Epidermal melanocyte (primary cell): ENCODE results near the gene SAMSN1.

ENCODE experiments used
- DNase-seq: peaks from one replicate; pipeline ENCODE4 v3.0.0; 2011; ENCODE audit warnings: low spot score; ENCODE audit not compliant: insufficient read length

Gene SAMSN1

DNA sequence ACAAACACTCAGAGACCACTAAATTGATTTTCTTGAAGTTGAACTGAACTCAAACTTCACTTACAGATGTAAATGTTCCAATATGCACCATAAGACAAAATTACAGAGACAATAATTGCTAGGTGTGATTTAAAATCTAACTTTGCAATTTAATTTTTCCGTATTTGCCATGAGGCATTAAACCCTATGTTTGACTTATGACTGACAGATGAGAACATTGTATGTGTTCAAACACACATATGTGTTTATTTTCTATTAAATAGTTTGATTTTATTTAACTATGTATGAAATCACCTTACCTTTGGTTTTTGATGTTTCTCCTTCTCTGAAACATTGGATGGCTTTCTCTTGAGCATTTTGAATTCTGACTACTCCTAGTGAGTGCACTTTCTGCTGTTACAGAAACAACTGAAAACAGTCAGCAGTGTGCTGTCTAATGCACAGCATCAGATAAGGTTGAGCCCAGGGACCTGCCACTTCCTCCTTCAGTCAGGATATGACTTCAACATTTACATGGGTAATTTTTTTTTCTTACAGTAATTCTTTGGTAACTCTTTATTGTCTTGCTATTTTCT, at the start of gene SAMSN1:
Gene SAMSN1, minus strand, starts transcription at position 410 of the 575 bp plus-strand sequence. Its CDS starts 54 bp downstream, at position 356.
- DNase-seq: no peak

DNA sequence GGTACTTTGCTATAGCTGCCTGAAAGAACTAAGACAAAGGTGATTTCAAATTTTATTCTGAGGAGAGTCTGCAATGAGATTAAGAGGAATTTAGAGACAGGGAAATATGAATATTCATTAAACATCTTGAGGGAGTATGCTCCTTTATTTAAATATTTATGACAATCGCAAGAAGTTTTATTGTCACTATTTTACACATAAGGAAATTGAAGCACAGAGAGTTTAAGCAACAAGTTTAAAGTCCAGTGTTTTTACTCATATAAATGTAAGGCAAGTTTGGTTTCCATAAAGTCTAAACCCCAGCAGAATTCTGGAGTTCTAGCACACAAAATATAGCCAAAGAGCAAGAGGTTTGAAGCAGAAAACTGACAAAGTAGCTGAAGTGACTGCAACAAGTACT, 49.3 kb upstream of the SAMSN1 start:
- DNase-seq: no peak

DNA sequence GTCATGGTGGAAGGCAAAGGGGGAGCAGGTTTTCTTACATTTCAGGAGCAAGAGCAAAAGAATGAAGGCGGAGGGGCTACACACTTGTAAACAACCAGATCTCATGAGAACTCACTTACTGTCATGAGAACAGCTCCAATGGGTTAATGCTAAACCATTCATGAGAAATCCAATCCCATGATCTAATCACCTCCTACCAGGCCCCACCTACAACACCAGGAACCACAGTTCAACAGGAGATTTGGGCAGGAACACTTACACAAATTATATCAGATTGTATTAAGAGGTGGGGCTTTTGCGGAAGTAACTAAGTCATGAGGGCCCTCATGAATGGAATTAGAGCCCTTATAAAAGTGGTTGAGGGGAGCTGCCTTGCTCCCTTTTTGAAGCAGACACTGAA, 48.9 kb upstream of the SAMSN1 start:
- no peak for DNase-seq

DNA sequence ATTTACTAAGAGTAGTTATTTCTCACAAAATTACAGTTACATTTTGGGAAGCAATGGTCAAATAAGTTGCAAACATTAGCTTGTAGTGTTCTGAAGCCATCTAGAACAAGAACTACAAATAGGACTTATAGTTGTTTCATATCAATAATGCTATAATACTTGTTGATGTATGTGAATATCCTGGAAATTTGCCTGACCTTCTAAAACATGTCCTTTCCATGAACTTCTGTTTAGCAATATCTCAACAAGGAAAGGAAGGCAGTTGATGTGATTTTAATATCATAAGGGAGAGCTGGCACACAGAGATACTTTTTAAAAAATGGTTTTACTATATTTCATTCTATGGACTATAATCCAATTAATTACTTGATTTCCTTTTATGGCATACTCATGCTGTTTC, 47.1 kb upstream of the SAMSN1 start:
- no peak for DNase-seq

DNA sequence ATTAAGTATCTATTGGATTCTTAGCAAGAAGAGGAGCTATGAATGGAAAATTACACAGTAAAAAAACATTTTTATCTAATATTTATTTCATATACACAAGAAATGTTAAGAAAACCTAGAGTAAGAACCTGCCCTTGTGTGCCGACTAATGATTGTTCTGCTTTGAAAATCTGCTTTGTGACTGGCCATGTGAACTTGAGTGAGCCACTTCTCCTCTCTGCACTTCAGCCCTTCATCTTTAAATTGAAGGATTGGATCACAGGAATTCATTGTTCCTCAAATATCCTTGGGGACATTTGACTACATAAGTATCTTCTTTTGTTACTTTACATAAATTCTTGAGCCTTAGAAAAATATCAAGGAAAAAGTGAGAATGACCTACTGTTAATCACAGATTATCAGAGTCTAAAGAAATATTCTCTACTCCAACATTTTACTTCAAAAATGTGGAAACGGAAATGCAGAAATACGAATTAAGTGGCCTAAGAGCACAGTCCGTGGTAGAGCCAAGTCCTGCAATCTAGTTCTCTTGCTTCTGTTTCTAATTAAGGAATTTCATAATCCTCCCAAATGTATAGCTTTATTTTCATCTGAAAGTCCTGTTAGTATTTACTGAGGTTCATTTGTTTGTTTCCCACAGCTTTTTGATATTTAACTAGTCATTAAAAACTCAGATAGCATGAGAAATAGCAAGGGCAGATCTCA, 46.3 kb upstream of the SAMSN1 start:
- no peak for DNase-seq

DNA sequence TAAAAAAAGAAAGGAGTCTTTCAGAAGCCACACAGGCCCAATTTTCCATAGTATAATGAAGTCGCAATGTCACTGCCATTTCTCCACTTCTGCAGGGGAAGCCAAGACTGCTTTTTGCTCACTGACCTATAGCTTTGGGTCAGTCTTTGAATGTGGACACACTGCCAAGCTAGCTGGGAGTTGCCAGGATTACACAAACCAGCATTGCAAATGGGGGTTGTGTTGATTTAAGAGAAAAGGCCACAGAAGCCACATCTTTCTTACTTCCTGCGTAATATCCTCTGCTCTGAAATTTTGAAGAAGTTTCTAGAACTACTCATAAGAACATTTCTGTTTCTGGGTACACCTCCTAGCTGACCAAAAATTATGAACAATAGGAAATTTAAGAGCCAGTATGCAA, 45.8 kb upstream of the SAMSN1 start:
- DNase-seq: no peak

DNA sequence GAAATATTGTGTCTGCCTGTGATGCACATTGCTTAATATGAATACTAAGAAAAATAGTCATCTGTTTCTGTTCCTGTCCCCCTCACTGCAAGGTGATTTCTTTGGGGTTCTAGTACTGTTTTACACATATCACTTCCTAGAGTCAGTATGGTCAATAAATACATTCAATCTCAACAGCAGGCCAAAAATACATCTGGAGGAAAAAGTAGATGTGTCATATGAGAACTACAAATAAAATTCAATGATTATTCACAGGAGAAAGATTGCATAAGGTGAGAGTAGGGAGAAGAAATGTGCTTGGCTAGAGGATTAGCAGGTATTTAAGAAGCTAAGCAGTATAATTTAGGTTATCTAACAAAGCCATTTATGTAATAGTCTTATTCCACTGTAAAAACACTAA, 45.3 kb upstream of the SAMSN1 start:
- no peak for DNase-seq

DNA sequence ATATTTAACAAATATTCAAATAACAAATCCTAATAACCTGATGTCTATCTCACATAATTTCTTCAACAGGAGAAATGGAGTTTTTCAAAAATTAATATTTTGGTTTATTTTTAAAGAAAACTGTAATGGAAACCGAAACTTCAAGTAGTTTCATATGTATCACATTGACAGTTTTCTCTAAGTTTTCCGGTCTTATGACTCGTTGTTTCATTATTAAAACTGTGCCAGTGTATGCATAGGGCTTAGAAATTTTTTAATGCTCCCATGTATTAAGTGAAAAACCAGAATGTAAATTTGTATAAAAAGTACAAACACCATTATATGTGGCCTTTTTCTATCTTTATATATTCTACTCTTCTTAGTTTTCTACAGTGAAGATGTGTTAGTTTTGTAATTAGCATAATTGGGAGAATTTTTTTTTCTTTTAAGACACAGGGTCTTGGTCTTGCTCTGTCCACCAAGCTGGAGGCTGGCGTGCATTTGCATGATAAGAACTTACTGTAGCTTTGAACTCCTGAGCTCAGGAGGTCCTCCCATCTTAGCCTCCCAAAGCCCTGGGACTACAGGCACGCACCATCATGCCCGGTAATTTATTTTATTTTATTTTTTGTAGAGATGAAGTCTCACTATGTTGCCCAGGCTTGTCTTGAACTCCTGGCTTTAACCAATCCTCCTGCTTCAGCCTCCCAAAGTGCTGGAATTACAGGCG, 43.9 kb upstream of the SAMSN1 start:
- DNase-seq: no peak

DNA sequence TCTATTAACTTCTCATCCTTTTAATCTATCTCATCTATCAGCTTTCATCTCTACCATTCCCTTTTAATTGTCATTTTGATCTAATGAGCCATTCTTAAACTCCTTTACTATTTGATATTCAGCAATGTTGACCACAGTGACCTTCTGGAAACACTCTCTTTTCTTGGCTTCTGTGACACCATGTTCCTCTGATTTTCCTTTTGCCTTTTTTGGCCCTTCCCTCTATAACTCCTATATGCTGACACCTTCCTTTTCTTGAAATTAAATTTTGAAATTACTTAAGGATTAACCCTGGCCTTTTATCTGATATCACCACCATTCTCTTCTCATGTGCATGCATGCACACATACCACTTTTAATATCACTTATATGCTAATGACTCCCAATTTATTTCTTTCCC, 41.2 kb upstream of the SAMSN1 start:
- DNase-seq: no peak

DNA sequence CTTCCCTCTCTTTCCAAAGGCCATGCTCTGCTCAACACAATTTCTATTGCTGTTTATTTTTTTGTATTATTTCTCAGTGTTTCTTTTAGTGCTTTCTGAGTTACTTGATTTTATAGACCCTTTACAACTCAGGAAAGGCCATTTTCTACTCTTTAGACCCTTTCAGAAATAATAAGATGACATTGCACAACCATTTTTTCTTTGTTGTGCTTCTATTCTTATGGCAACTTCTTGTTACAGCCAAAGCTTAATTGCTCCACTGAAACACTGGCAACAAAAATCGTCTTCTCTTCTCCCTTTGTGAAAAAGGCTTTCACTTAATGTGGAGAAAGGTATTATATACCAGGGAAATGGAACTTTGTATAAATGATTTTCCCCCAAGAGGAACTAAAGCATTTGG, 39.0 kb upstream of the SAMSN1 start:
- DNase-seq: no peak

DNA sequence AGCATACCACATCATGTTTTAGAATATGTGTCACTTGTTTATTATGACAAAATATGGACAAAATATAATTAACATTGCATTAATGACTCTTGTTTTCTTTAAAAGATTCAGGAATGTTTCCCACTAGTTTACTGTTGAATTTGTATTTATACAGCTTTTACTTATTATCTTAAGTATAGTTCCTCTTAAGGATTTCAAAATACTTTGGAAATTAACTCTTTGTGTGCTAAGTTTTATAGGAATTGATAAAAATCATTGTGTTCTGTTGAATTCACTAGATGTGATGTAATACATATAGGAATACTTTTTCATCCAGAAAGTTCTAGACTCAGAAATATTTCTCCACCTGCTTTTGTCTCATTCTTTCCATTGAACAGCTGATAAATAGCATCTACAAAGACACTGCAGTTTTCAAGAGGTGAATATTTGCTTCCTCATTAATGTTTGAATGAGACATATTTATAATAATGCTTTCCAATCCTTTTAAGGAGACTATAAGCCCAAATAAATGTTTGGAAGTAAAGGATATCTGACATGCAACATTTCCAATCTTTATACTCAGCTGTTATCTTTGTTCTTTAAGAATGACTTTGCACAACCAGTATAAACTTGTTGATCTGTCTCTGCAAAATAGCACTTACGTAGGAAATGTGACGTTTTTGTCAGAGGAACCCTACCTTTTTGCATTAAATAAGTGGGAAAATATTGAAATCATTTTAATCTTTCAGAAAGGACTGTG, 38.4 kb upstream of the SAMSN1 start:
- no peak for DNase-seq

DNA sequence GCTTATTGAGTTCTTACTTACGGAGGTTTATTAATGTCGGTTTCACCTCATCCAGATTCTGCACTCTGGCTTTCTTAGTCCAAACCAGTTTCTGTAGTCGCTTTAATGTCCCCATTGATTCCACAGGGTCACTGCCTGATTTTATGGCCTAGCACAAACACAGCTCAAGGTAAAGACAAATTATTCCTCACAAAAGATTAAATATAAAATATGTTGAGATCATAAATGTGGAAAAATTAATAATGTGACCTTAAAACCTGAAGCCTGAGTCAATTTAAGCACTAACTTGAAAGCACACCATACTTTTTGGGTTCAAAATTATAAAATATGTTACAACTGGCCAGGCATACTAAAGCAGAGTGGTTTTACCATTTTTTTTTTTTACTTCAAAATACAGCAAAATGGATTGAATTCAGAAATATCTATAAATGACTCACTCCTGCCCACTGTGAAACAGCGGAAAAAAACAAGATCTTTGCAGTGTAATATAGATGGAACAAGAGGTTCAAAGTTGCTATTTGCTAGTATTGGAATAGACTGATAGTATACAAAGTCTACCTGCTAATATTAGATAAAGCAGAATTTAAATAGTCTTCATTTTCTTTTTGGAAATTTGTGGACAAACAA, 37.6 kb upstream of the SAMSN1 start:
- no peak for DNase-seq

DNA sequence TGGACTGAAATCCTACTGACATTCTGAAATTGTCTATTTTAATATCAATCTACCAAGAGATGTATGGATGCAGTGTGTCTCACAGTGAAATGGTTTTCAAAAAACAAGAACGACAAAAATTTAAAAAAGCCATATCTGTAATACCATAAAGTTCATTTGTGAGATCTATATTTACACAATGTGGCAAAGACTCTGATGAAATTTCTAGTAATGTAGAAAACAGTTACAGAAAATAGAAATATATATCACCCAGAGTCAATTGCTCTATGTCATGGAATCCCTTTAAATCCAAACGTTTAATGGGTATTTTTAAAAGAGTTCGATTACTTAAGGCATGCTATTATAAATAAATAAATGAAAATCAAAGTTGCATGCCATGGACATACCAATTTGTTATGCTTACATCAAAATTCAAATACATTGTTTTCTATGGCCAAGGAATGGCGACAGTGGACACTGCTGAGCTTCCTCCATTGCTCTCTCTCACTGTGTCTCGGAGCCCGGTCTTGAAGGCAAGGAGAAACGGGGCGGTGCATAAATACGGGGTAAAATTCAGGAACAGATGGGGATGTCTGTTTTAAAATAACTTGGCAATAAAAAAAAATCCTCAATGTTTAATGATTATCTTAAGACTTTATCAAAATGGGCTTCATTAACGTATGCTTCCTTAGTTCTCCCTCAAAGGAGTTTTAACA, 37.0 kb upstream of the SAMSN1 start:
- DNase-seq: no peak

DNA sequence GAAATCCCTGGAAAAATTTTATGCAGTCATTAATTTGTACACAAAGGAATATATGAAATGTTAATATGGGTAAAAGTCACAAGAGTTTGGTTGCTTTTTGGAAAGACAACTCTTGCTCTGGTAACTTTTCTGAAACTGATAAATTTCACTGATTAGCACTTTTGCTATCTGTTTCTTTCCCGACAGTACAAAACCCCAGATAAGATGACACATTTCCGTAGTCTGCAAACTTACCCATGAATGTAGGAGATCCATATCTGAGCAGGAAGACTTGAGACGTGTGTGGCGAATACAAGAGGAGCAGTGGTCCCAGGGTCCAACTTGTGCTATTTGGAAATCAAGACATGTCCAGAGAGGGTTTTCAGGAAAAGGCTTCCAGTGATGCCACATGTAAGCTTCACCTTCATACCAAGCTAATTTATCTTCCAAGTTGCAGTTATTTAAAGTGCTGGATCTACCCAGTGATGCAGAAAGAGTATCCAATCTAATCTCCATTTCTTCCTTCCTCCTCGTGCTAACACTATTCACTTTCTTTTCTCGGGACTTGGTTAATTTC, 35.9 kb upstream of the SAMSN1 start:
- DNase-seq: no peak

DNA sequence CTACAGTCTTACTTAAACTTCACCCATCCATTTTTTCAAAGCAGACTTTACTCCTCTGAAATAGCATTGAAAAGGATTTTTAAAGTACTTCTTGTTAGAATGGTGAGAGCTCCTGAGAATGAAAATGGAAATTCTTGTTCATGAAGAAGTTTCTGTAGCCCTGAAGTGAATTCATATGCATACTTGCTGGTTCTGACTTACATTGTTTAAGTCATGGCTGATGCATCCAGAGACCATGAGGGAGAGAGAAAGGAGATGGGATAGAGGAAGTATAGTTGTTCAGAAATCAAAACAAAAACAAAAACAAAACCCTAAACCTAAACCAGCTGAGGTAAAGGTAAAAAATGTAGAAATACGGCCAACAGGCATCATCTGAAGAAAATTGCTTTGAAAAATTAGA, 27.1 kb upstream of the SAMSN1 start:
- no peak for DNase-seq

DNA sequence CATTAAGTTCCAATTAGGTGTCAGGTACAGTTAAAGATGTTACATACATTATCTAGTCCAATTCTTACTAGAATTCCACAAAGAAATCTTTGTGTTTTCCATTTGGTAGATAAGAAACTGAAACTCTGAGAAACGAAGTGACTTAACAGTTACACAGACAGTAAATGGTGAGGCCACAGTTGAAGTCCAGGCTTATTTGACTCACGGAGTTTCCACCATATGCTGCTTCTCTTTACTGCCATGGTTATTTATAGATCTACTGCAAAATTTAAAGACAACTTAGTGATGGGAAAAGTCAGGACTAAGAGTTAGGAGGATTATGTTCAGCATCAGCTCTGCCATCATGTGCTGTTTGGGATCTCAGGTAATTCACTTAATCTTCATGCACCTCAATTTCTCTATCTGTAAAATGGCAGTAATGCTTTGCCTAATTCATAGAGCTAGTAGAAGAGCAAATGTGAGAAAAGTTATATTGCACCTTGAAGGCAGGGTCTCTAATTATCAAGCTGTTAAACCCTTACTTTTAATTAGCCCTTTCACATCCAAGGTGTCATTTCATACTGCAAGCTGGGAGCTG, 26.2 kb upstream of the SAMSN1 start:
- no peak for DNase-seq

DNA sequence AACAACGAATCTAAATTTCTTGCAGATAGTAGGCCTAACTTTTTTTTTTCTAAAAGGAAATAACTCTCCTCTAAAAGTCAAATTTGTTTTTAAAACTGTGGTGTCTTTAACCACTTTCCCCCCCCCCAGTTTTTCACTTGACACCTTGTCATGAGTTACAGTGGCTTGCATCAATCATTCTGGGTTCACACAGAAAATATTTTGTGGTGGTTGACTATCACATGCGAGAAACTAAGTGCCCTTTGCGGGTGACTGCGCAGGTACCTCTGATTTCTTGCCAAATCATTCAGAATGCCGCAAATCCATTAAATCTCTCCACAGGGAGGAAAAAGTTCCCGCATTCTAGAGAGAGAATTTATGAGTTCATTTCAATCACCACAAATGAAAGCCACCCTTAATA, 23.8 kb upstream of the SAMSN1 start:
- no peak for DNase-seq

DNA sequence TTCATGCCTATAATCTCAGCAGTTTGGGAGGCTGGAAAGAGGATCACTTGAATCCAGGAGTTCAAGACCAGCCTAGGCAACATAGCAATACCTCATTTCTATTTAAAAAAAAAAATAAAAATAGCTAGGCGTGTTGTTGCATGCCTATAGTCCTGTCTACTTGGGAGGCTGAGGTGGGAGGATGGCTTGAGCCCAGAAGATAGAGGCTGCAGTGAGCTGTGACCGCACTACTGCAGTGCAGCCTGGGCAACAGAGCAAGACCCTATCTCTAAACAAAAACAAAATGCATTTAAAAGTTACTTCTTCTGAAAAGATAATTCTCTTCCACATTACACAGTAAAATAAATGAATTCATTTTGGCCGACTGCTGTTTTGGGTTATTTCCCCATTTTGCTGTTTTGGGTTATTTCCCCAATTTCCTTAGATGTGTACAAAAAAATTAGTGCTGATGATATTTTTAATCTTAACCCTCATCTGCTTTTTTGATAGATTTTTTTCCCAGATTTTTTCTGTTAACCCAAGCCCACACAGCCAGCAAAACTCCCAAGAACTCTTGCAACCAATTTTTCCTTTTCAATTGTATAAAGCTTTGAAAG, 23.0 kb upstream of the SAMSN1 start:
- no peak for DNase-seq

DNA sequence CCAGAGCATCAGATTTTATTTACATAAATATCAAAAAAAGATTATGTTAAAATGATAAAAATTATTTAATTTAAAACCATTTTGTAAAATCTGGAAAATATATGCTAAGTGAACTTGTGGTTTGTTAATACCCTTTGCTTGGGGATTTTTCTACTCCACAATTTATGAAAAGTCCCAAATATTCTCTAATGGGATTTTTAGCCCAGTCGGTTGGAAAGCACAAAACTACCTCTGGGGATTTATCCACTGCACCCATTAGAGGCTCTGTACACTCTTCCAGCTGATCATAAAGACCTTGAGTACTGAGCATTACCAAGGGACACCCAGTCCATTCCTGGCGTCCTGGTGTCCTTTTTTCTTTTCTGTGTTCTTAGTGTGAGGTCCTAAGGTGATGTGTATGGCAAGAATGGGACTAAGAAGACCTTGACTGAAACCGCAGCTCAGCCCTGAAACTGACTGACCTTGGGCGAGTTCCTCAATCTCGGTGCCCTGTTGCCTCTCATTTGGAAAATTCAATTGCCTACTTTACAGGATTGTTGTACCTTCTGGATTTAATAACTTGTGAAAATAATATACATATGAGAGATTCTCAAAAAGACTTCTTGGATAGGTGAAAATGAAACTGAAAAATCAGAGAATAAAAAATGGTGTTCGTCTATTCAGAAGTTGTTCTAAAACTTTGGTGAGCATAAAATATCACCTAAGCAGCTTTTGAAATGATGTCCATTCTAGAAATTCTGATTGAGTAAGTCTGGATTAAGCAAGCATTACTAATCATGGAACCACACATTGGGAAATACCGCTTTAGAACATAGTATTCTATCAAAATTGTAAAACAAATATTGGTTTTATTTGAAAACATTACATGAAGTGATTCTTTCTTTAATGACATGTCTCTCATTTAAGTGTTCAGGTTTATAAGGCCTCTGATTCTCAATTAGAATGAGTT, 21.5 kb upstream of the SAMSN1 start:
- no peak for DNase-seq
